SK-N-SH (cell line): ENCODE data around the gene PCDHGB6.
"Not testable (repeated sequence)": the region's sequence is repeated elsewhere in the genome, so short reads cannot be mapped to it uniquely, and the experiment has no call there.

Source experiments
- CHD2 ChIP-seq: fragments of 150-350 bp; IDR thresholded peaks from 2 replicates; pipeline ENCODE4 v1.6.1; 2018; ENCODE audit warnings: low read length; ENCODE audit not compliant: partially characterized antibody
- CTCF ChIP-seq: fragments of 200-600 bp; sonication (generic); IDR thresholded peaks from 2 replicates; pipeline ENCODE4 v1.6.1; 2017; ENCODE audit warnings: antibody characterized with exemption, mild to moderate bottlenecking, moderate library complexity
- EP300 ChIP-seq, 2 experiments: IDR thresholded peaks; 2 replicates each; pipeline versions ENCODE4 v1.4.0 to v1.6.1; 2012; ENCODE audit warnings: borderline replicate concordance in 1 of 2, low read depth in 1 of 2, low read length in 1 of 2
- EZH2phosphoT487 ChIP-seq: fragments of 200-600 bp; sonication (generic); IDR thresholded peaks from 2 replicates; pipeline ENCODE4 v1.6.1; 2017; ENCODE audit warnings: low read depth, mixed run types, mild to moderate bottlenecking, antibody characterized with exemption, moderate library complexity, borderline replicate concordance
- GABPA ChIP-seq: IDR thresholded peaks from 2 replicates; pipeline ENCODE4 v1.4.0; 2012; ENCODE audit warnings: low read depth, mild to moderate bottlenecking
- POLR2AphosphoS5 ChIP-seq: IDR thresholded peaks from 2 replicates; pipeline ENCODE4 v1.6.1; 2012; ENCODE audit warnings: low read depth, low read length
- RAD21 ChIP-seq: IDR thresholded peaks from 2 replicates; pipeline ENCODE4 v1.6.1; 2012; ENCODE audit warnings: mild to moderate bottlenecking, low read length
- REST ChIP-seq: IDR thresholded peaks from 2 replicates; pipeline ENCODE4 v1.6.1; 2012; ENCODE audit warnings: mild to moderate bottlenecking, low read depth, low read length, moderate library complexity
- RFX5 ChIP-seq: IDR thresholded peaks from 2 replicates; pipeline ENCODE4 v1.6.1; 2012; ENCODE audit warnings: mild to moderate bottlenecking, improper control_type of control experiment, low read length
- SIN3A ChIP-seq: IDR thresholded peaks from 2 replicates; pipeline ENCODE4 v1.6.1; 2012; ENCODE audit warnings: low read depth, mild to moderate bottlenecking, low read length, moderate library complexity, borderline replicate concordance
- SMC3 ChIP-seq: IDR thresholded peaks from 2 replicates; pipeline ENCODE4 v1.6.1; 2012; ENCODE audit warnings: low read depth, low read length, improper control_type of control experiment
- TAF1 ChIP-seq: IDR thresholded peaks from 2 replicates; pipeline ENCODE4 v1.6.1; 2012; ENCODE audit warnings: low read depth, mild to moderate bottlenecking, low read length, moderate library complexity, borderline replicate concordance
- TEAD4 ChIP-seq: IDR thresholded peaks from 2 replicates; pipeline ENCODE4 v1.4.0; 2012; ENCODE audit warnings: mild to moderate bottlenecking, borderline replicate concordance; ENCODE audit not compliant: insufficient read depth
- ZBTB33 ChIP-seq: IDR thresholded peaks from 2 replicates; pipeline ENCODE4 v1.4.0; 2012; ENCODE audit warnings: low read depth, borderline replicate concordance

- TF ChIP-seq RAD21; REST; POLR2AphosphoS5; ZBTB33; SMC3; SIN3A; EP300 (IDR thresholded peaks at IDR 0.05; ENCODE audit: borderline replicate concordance in 1 of 2, low read depth in 1 of 2, low read length in 1 of 2); TEAD4; TAF1; CHD2; RFX5; EZH2phosphoT487; GABPA: not testable (repeated sequence)
- TF ChIP-seq CTCF, result peak; percentile 8; the same call in 1 of the 2 replicates
Observed at GRCh38 chr5:141387557-141388311, 20.1 kb upstream of the PCDHGB6 start, which contains the start of gene PCDHGB4.
